Activated CD8-positive, alpha-beta memory T cell treated with anti-CD3 and anti-CD28 coated beads for 24 hours (primary cell): Measurements from ENCODE around the gene TTBK1.

Experiments used
- DNase-seq: peaks from one replicate; pipeline ENCODE4 v3.0.0-alpha.2; 2020

The TTBK1 gene

DNA sequence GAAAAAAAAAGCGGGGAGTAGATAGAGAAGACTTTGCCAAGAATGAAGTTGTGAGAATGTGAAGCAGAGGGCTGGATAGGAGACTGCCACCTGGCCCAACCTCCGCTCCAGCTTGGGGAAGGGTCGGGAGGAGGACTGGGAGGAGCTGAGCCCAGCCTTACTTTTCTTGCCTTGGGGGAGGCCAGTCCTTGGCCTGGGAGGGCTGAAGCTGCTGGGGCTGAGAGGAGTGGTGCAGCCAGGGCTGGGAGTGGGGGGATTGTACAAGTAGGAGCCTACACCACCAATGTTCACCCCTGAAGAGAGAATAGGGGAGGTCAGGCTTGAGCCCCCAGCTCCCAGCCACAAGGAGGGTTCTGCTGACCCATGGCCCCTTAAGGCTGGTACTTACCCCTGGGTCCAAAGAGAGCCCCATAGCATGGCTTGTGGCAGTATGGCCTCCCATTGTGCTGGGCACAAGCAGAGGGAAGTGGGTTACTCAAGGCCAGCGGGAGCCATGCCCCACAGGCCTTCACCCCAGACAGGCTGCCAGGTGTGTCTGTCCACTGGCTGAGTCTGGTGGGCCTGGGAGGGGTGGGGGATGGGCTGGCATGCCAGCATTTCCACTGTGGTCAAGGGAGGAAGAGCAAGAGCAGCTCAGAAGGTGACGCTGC is 64.3 kb downstream of the TTBK1 start:
- DNase-seq = no peak

DNA sequence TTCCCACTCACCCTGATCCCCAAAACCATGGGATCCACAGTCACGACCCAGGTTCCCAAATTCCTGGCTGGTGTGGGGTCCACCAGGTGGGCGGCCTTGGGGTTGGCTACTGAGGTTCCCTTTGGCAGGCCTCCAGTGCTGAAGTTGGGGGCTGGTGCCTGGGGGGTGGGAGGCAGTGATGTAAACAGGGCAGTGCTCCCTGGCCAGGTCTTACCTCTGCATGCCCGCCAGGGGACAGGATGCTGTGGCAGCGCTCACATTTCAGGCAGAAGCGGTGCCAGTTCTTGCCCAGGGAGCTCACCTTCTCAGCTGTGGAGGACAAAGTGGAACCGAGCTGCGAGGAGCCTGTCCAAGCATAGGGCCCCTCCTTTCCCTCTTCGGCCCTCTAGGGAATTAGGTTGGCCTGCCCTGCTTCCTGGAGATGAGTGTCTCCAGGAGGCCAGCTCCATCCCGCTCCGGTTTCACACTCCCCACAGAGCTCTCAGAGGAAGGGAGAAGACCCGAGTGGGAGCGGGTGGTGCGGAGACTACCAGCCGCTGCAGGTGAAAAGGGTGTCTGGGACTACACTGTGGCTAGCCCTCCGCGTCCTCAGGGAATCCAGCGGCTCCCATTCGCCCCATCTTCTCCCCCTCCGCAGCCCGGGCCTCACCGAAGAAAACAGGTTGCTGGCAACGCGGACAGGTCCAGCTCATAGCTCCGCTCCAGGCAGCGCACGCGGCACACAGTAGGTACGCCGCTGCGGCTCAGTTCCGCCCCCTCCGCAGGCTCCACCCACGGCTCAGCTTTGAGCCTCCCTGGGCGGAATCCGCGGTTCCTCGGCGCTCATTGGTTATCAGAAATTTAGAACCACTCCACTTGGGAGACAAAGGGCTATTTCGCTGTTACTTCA is 65.1 kb downstream of the TTBK1 start, which contains the start of gene CRIP3:
Gene CRIP3 (minus strand): TSS at position 726 of the 889 bp plus-strand sequence. CDS start 34 bp downstream, at position 692.
- DNase-seq = peak; percentile 73

DNA sequence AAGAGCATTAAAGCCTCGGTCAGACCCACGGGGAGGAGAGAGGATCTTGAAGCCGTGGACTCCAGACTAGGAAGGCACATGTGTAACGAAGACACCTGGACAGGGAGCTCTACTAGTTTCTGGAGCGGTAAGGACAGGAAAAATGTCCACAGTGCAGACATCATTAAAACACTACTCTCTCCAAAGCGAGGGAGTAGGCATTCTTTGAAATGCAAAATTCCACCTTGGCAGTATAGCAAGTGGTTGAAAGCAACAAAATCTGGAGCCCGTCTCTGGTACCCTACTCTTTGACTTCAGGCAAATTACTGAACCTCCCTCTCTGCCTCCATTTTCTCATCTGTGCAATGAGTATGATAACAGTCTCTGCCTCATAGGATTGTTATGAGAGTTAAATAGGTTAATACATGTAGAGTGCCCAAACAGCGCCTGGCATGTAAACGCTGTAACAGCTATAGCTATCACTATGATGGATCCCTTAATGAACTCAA is 65.8 kb downstream of the TTBK1 start:
- no peak for DNase-seq

DNA sequence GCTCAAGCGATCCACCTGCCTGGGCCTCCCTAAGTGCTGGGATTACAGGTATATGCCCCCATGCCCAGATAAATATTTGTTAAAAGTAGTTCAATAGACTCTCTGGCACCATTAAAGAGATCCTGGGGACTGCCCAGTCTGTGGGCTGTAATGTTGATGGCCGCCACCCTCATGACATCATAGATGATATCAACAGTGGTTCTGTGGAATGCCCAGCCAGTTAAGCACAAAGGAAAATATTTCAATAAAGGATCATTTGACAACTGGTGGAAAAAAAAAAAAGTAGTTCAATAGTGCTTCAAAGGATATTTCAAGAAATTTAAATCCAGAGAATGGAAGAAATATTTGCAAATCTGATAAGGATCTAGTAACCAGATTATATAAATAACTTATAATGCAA is 66.9 kb downstream of the TTBK1 start:
- DNase-seq = no peak

DNA sequence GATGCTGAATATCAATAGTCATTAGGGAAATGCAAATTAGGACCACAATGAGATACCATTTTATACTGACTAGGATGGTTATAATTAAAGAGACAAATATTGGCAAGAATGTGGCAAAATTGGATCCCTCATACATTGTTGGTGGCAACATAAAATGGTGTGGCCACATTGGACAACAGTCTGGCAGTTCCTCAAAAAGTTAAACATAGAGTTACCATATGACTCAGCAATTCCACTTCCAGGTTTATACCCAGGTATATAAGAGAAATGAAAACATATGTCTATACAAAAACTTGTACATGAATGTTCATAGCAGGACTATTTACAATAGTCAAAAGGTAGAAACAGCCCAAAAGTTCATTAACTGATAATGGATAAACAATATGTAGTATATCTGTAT is 67.3 kb downstream of the TTBK1 start:
- no peak for DNase-seq

DNA sequence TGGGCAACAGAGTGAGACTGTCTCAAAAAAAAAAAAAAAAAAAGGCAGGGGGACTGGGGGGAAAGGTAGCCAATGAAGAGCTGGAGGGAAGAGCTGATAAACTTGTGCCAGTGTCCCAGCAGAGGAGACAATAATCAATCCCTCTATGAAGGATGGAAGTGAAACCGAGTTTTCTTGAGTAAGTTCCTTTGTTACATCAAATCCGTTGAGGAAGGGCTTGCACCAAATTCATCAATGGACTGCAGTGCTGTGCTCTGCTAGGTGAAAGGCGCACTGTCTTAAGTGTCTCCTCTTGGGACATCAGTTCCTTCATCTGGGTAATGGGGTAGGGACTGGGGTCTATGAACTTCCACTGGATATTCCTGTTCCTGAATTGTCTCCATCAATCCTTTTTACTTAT is 68.4 kb downstream of the TTBK1 start:
- DNase-seq = no peak

DNA sequence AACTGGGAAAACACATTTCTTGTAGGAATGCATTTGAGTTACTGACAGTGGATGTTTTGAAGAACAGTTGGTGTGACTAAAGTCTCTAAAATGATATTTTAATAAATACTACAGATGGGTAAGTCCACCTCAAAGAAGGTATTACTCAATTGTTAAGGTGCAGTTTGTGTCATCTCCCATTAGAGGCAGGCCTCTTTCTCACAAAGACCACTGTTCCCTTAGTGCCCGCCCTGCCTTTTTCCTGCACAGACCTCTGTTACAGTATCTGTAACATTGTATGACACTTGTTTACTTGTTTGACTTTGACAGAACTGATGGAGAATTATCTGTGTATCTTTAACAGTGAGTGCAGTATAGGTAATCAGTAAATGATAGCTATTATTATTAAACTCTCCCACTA is 70.5 kb downstream of the TTBK1 start:
- no peak for DNase-seq

DNA sequence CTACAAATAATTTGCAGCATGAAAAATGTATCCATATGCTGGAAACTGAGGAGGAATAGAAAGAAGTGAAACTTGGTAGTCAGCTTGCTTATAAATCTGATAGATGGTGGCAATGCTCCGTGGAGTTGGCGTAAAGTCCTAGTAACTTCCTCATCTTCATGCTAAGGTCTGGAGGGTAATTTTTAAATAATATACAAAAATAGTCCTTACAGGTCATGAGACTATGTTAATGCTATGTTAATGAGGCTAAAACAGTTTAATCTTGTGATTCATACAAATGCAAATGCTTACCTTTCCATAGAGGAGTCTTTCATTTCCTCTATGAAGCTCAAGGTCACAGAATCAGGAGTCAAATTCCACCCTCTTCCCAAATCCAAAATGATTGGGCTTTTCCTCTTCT is 74.7 kb downstream of the TTBK1 start:
- no peak for DNase-seq

DNA sequence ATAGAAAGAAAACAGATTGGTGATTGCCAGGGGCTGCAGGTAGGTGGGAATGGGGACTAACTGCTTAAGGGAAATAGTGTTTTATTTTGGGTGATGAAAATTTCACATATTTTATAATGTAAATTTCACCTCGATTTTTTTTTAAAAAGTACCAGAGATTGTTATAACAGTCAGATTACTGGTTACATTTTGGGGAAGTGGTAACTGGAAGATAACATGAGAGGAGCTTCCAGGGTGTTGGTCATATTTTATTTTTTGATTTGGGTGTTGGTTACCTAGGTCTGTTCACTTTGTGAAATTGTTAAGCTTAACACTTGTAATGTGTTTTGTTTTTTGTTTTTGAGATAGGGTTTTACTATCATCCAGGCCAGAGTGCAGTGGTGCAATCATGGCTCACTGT is 82.6 kb downstream of the TTBK1 start:
- no peak for DNase-seq

DNA sequence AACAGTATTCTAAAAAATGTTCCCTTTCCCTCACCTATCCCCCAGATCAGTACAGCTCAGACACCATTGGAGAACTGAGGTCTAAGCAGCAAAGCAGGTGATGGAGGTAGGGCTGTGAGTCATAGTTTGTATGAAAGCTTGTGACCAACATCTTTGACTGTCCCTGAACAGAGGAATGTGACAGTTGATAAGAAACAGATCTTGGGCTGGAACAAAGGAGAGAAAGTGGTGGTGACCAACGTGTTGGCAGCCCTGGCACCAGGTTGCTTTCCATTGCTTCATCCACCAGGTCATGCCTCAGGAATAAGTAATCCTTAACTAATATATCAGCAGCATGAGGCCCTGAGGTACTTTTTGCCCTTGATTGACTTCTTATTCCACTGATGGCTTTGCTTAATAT is 85.2 kb downstream of the TTBK1 start:
- DNase-seq = no peak

DNA sequence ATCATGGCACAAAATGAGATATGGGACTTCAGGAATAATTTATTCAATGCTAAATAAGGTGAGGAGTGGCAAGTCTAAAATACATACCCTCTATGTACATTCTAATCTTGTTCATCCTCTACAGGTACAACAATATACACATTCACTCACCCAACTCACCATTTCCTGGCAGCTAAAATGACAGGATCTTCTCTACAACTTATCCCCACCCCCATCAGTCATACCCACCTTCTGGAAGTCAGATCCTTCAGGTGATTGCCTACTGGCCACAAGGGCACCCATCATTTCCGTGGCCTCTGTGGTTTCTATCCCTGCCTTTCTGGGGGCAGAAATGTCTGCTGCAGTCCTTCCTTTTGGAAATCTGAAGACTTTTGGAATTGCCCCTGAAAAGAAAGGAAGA is 88.2 kb downstream of the TTBK1 start:
- no peak for DNase-seq

DNA sequence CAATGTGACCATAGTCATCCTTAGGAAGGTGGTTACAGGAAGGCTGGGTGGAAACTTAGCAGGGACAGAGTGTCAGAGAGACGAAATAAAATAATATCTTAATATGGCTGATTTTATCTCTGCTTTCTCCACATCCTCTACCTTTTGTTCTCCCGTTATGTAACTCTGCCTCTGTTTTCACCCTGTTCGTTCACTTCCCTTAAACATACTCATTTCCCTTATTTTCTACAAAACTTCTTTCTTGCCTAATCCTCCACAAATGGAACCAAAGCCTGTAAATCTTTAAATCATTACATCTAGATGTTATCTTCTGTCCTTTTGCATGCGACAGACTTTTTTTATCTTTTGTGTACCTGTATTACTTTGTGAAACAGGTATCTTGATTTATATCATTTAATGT is 88.6 kb downstream of the TTBK1 start:
- DNase-seq = no peak

DNA sequence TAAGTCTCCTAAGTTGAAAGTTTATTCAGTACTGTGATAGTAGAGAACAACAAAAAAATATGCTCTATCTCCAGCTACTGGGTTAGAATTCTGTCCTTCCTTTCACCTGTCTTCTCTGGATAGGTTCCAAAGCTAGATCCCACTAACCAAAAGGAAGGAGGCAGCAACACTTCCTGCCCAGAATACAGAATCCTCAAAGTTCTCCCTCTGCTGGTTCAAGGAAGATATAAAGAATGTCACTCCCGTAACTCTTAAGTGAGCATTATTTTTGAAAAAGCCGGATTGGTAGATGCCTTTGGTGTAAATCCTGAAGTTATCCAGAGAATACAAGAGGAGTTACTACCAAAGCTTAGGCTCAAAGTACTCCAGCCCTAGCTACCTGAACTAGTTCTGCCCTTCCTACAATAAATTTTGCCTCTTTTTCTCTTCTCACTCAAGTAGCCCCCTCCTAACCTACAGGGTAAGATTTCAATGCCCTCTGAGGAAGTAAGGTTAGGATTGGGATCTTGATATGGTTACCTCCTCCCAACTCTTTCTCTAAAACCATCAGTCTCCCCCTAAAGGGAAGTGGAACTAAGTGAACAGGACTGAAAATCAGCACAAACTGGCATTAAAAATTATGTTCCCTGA is 91.3 kb downstream of the TTBK1 start:
- no peak for DNase-seq

DNA sequence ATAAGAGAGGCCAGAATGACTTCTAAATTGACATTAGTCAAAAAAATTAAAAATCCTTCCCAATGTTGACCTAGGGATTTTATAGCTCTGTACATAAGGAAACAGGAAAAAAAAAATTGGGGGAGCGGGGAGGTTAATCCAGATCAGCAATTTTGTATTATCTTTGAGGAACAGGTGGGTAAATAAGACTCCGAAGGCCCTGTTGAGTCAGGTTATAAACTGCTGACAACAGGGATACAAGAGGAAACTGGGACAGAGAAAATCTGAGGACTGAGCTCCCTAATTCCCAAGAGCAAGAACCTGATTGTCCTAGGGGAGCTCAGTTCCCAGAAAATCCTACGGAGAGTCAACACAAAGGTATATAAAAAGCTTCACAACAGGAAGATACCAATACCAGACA is 92.2 kb downstream of the TTBK1 start:
- DNase-seq = no peak

DNA sequence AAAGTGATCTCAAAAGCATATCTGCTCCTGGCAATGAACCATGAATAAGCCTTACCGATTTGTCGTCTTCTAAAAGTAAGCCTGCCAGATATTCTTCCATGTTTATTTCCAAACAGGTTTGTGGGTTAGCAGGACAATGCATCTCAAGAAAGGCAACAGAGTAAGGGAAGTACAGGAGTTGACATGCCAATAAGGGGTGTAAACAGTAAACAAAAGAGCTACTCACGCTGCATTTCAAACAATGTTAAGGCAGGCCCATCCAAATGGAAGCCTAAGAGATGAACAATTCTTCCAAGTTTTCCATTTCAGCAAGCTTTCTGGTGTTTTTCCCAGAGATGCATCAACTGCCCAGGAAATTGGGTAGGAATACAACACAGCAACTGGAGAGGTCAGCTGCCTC is 93.1 kb downstream of the TTBK1 start:
- no peak for DNase-seq
